Osteoblast (primary cell): ENCODE measurements around the gene TULP1. TPM values are rescaled to one million over a fixed set of nuclear protein-coding genes. Genes with fewer than 3 reads are reported as not detected.

Source experiments
- DNase-seq: peaks from one replicate; pipeline ENCODE4 v3.0.0; 2011; ENCODE audit warnings: low spot score, mixed read lengths; ENCODE audit not compliant: insufficient read length; ENCODE audit errors: missing footprints
- H2AFZ ChIP-seq: 2 replicates; pipeline ENCODE4 v1.6.0; 2011; ENCODE audit warnings: mild to moderate bottlenecking, low read length
- H3K27ac ChIP-seq: 2 replicates; pipeline ENCODE4 v1.5.1; 2011; ENCODE audit warnings: mild to moderate bottlenecking, low read depth, low read length, moderate library complexity
- H3K27me3 ChIP-seq: 2 replicates; pipeline ENCODE4 v1.6.0; 2012; ENCODE audit warnings: mild to moderate bottlenecking, control low read depth, inconsistent platforms, low read length, moderate library complexity; ENCODE audit not compliant: insufficient read depth
- H3K36me3 ChIP-seq: 2 replicates; pipeline ENCODE4 v1.5.1; 2011; ENCODE audit warnings: mild to moderate bottlenecking, low read length, control low read depth, moderate library complexity; ENCODE audit not compliant: insufficient read depth
- H3K4me1 ChIP-seq: 2 replicates; pipeline ENCODE4 v1.5.1; 2011; ENCODE audit warnings: mild to moderate bottlenecking, low read length, control low read depth, moderate library complexity; ENCODE audit not compliant: insufficient read depth
- H3K4me2 ChIP-seq: 2 replicates; pipeline ENCODE4 v1.6.0; 2011; ENCODE audit warnings: mild to moderate bottlenecking, low read length; ENCODE audit not compliant: insufficient read depth
- H3K4me3 ChIP-seq: fragments of 200-600 bp; sonication (generic); 3 replicates; pipeline ENCODE4 v1.5.1; 2012; ENCODE audit warnings: mild to moderate bottlenecking, low read length, inconsistent platforms; ENCODE audit not compliant: insufficient read depth
- H3K79me2 ChIP-seq: 2 replicates; pipeline ENCODE4 v1.6.0; 2012; ENCODE audit warnings: mild to moderate bottlenecking, low read length, control low read depth, inconsistent platforms; ENCODE audit not compliant: insufficient read depth
- H3K9me3 ChIP-seq: 2 replicates; pipeline ENCODE4 v1.5.1; 2011; ENCODE audit warnings: low read depth, low read length, control low read depth
- H4K20me1 ChIP-seq: 2 replicates; pipeline ENCODE4 v1.6.0; 2012; ENCODE audit warnings: mild to moderate bottlenecking, low read length, control low read depth; ENCODE audit not compliant: insufficient read depth
- CTCF ChIP-seq: IDR thresholded peaks from 2 replicates; pipeline ENCODE4 v1.5.1; 2011; ENCODE audit warnings: mild to moderate bottlenecking, low read depth, low read length, moderate library complexity; ENCODE audit errors: extremely low read depth
- total RNA-seq: library from RNA; depleted of rRNA; stranded (reverse); fragments of >200 nt; gene quantifications from 2 replicates; pipeline ENCODE4 v1.2.3, GENCODE V29; 2012

The TULP1 gene
- total RNA-seq, 1 donor: not detected

GRCh38 chr6:35490821-35491557, 21.7 kb downstream of the TULP1 start:
- Histone ChIP-seq H3K4me3 (no peak overlapping the region), H3K27ac (no peak overlapping the region)

GRCh38 chr6:35489995-35490791, 22.5 kb downstream of the TULP1 start:
- DNase-seq: peak; percentile 97
- peak overlapping the region; percentile 46 for H3K4me3 ChIP-seq
- peak overlapping the region; percentile 60 for H2AFZ ChIP-seq
- H3K27ac ChIP-seq: no peak overlapping the region
- peaks cover 29% of the 10 kb centered on the region for H4K20me1 ChIP-seq
- peaks cover 91% of the 10 kb centered on the region for H3K79me2 ChIP-seq
- H3K9me3 ChIP-seq: no peaks in the 10 kb centered on the region
- no peaks in the 10 kb centered on the region for H3K27me3 ChIP-seq
- peaks cover 37% of the 10 kb centered on the region for H3K4me1 ChIP-seq
- TF ChIP-seq CTCF: no peak
- H3K4me2 ChIP-seq: peak overlapping the region; percentile 61
- no peaks in the 10 kb centered on the region for H3K36me3 ChIP-seq

More at GRCh38 chr6:35490821-35491557, 21.7 kb downstream of the TULP1 start:
- Histone ChIP-seq H3K27me3 (no peaks in the 10 kb centered on the region), H4K20me1 (peaks cover 36% of the 10 kb centered on the region), H3K9me3 (no peaks in the 10 kb centered on the region), H2AFZ (no peak overlapping the region), H3K36me3 (no peaks in the 10 kb centered on the region), H3K4me1 (peaks cover 37% of the 10 kb centered on the region), H3K79me2 (peaks cover 91% of the 10 kb centered on the region), H3K4me2 (no peak overlapping the region)
- peak; percentile 78 for DNase-seq
- TF ChIP-seq CTCF: no peak

GRCh38 chr6:35489066-35489465, 23.6 kb downstream of the TULP1 start:
- H3K79me2 ChIP-seq: peaks cover 87% of the 10 kb centered on the region
- no peak overlapping the region for H3K4me3 ChIP-seq
- no peak overlapping the region for H3K4me2 ChIP-seq
- no peaks in the 10 kb centered on the region for H3K9me3 ChIP-seq
- no peaks in the 10 kb centered on the region for H3K27me3 ChIP-seq
- TF ChIP-seq CTCF: no peak
- no peaks in the 10 kb centered on the region for H3K36me3 ChIP-seq
- peak; percentile 4 for DNase-seq
- peaks cover 38% of the 10 kb centered on the region for H3K4me1 ChIP-seq
- no peak overlapping the region for H2AFZ ChIP-seq
- peaks cover 21% of the 10 kb centered on the region for H4K20me1 ChIP-seq
- no peak overlapping the region for H3K27ac ChIP-seq

- Histone ChIP-seq H3K4me1 (peaks cover 34% of the 10 kb centered on the region), H3K79me2 (peaks cover 81% of the 10 kb centered on the region), H3K9me3 (no peaks in the 10 kb centered on the region), H3K4me2 (no peak overlapping the region), H4K20me1 (peaks cover 16% of the 10 kb centered on the region), H3K4me3 (no peak overlapping the region), H3K27ac (peak overlapping the region; percentile 28), H3K27me3 (no peaks in the 10 kb centered on the region), H2AFZ (no peak overlapping the region), H3K36me3 (no peaks in the 10 kb centered on the region)
- TF ChIP-seq CTCF: no peak
- DNase-seq: no peak
These were observed 24.2 kb downstream of the TULP1 start for GRCh38 chr6:35488517-35488862.
